CD4-positive, alpha-beta T cell treated with Interleukin-15 for 1 hour (primary cell): ENCODE measurements around the gene NUFIP2.
A peak's percentile ranks its signal among the peaks of the same experiment; 100 is the strongest.
"Not testable (repeated sequence)": the region's sequence is repeated elsewhere in the genome, so short reads cannot be mapped to it uniquely, and the experiment has no call there.

Experiments
- DNase-seq: peaks from one replicate; pipeline ENCODE4 v3.0.0-alpha.2; 2020

Gene NUFIP2

GRCh38 chr17:29278692-29279091, 15.3 kb downstream of the NUFIP2 start:
- no peak for DNase-seq

- DNase-seq: no peak
Measured at GRCh38 chr17:29273924-29274323, 20.0 kb downstream of the NUFIP2 start.

- DNase-seq: not testable (repeated sequence)
Measured at GRCh38 chr17:29271980-29272379, 22.0 kb downstream of the NUFIP2 start.

- no peak for DNase-seq
Measured at GRCh38 chr17:29263916-29264315, 30.0 kb downstream of the NUFIP2 start.

- DNase-seq: no peak
Measured at GRCh38 chr17:29257756-29258155, 36.2 kb downstream of the NUFIP2 start.

GRCh38 chr17:29256735-29257466, 37.0 kb downstream of the NUFIP2 start:
- DNase-seq: no peak

- DNase-seq: no peak
Measured at GRCh38 chr17:29255926-29256522, 37.9 kb downstream of the NUFIP2 start.

- DNase-seq: no peak
Measured at GRCh38 chr17:29253037-29253436, 40.9 kb downstream of the NUFIP2 start.

GRCh38 chr17:29252101-29252791, 41.7 kb downstream of the NUFIP2 start:
- DNase-seq: no peak

GRCh38 chr17:29251184-29251583, 42.8 kb downstream of the NUFIP2 start:
- no peak for DNase-seq

- DNase-seq: no peak
Measured at GRCh38 chr17:29250666-29251065, 43.3 kb downstream of the NUFIP2 start.

- no peak for DNase-seq
Measured at GRCh38 chr17:29248845-29249244, 45.1 kb downstream of the NUFIP2 start.

GRCh38 chr17:29247219-29247618, 46.7 kb downstream of the NUFIP2 start:
- DNase-seq: no peak

- DNase-seq: no peak
Measured at GRCh38 chr17:29246628-29247027, 47.3 kb downstream of the NUFIP2 start, which contains the start of gene CRYBA1. CRYBA1 (plus strand) TSS chr17:29246859; CDS start chr17:29246864, 5 bp downstream.

- DNase-seq: no peak
Measured at GRCh38 chr17:29245401-29245800, 48.5 kb downstream of the NUFIP2 start.

- no peak for DNase-seq
Measured at GRCh38 chr17:29243792-29244191, 50.2 kb downstream of the NUFIP2 start.

GRCh38 chr17:29242790-29243189, 51.2 kb downstream of the NUFIP2 start:
- no peak for DNase-seq

GRCh38 chr17:29242051-29242450, 51.9 kb downstream of the NUFIP2 start:
- DNase-seq: no peak

GRCh38 chr17:29240968-29241963, 52.7 kb downstream of the NUFIP2 start:
- peak; percentile 31 for DNase-seq

GRCh38 chr17:29240477-29240876, 53.5 kb downstream of the NUFIP2 start:
- DNase-seq: no peak

GRCh38 chr17:29238133-29238850, 55.7 kb downstream of the NUFIP2 start:
- no peak for DNase-seq
